ENCODE data around the gene ABHD16A. TPM values are rescaled to one million over a fixed set of nuclear protein-coding genes. Genes with fewer than 3 reads are reported as not detected.

ABHD16A gene
- total and polyA plus RNA-seq, 5 donors = 28.1 to 37.0 (median 30.1) TPM

DNA sequence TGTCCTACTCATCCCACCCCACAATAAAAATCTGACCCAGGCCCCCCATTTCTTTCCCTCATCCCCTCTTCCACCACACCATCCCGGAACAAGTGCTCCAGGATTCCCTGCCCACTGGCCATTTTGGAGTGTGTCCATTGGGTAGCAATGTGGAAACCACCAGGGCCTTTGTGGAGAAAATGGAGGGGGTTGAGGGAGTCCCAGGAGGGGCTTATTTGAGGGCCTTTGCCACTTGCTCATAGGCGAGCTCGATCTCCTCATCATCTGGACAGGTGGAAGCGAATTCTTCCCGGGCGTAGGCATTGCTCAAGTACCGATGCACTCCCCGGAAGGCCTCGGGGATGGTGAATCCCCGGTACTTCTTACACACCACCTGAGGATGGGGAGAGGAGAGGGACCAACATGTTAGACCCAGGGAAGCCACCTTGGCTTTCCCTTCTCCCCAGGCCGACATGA is 27.5 kb upstream of the ABHD16A start:
- H3K27ac ChIP-seq (ENCODE audit: low read length) = peak overlapping the region; percentile 57
- intact Hi-C loops (cut with DNase I) = loop anchor here in 1 of 4 donors (10.0 kb wide), 1 partner anchor 104 kb away; no protein-coding TSS in a partner anchor
- no peaks in the 10 kb centered on the region for H3K27me3 ChIP-seq (ENCODE audit: control insufficient read depth, insufficient read depth)
- H3K9me3 ChIP-seq (ENCODE audit: control insufficient read depth, low read length) = no peaks in the 10 kb centered on the region
- DNase-seq (no peak), ATAC-seq (no peak)
- peaks cover 6% of the 10 kb centered on the region for H3K4me1 ChIP-seq (ENCODE audit: control insufficient read depth, insufficient read depth, low read length)
- H3K4me3 ChIP-seq (ENCODE audit: low read length) = peak overlapping the region; percentile 81
- WGBS = 87% methylated on average over 11 of the region's 11 CpGs

DNA sequence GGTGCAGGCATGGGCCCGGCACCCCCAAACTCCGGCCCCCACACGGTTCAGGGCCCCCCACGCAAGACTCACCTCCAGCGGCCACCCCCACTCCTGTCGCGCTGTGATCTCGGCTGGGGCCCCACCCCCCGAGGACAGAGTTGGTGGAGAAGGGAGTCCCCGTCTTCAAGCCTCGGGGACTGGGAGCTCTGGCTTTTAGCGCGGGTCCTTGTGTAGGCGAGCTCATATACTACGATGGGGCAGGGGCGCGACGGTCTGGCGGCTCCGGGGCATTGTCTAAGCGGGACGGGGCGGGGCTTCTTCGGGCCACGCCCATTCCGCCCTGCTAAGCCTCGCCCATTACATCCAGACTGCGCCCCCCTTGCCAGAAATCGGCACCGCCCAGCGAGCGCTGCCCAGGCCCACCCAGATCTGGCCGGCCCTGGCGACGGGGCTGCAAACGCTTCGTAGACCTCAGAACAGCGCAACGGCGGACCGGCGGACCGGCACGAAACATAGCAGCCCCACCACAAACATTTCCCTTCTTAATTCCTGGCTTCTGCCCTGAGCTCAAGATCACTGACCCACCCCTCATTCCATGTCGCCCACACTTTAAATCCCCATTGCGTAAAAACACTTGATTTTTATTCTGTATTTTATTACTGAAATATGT is 27.0 kb upstream of the ABHD16A start:
- H3K27me3 ChIP-seq (ENCODE audit: control insufficient read depth, insufficient read depth) = no peaks in the 10 kb centered on the region
- peak overlapping the region; percentile 81 for H3K4me3 ChIP-seq (ENCODE audit: low read length)
- intact Hi-C loops (cut with DNase I) = loop anchor here in 3 of 4 donors (2.0 to 10.0 kb wide), 4 partner anchors 48 to 105 kb away; partner anchors contain the start of genes CSNK2B (in 1 of the 3), HSPA1B (in 1 of the 3), LY6G5B (in 1 of the 3) and LY6G5C (in 1 of the 3)
- ATAC-seq (peak; percentile 90 to 92), DNase-seq (peak; percentile 94 to 98 (median 98))
- H3K4me1 ChIP-seq (ENCODE audit: control insufficient read depth, insufficient read depth, low read length) = peaks cover 6% of the 10 kb centered on the region
- H3K9me3 ChIP-seq (ENCODE audit: control insufficient read depth, low read length) = no peaks in the 10 kb centered on the region
- 1% methylated on average over 46 of the region's 46 CpGs for WGBS
- H3K27ac ChIP-seq (ENCODE audit: low read length) = peak overlapping the region; percentile 95

DNA sequence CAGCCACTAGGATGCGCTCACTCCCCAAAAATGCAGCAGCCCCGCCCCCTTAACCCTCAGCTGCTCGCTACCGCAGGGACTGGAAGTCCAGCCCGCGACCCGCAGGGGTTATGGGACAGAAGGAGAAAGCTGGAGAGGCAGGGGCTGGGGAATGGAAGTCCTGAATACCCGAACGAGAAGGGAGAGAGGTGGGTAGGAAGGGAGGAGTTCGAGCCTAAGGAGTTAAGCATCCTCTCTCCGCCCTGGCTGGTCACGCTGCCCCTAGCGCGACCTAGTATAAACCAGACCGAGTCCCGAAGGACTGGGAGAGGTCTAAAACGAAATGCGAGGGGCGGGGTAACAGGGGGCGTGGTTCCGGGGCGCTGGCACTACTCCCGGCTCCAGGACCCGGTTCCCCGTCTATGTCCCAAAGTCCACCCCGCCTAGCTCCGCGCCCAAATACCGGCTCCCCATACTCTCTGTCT is 26.4 kb upstream of the ABHD16A start:
- peak; percentile 93 to 97 (median 97) for DNase-seq
- H3K27me3 ChIP-seq (ENCODE audit: control insufficient read depth, insufficient read depth) = no peaks in the 10 kb centered on the region
- no peaks in the 10 kb centered on the region for H3K9me3 ChIP-seq (ENCODE audit: control insufficient read depth, low read length)
- under 1% methylated on average over 29 of the region's 29 CpGs for WGBS
- peaks cover 4% of the 10 kb centered on the region for H3K4me1 ChIP-seq (ENCODE audit: control insufficient read depth, insufficient read depth, low read length)
- peak; percentile 88 to 91 for ATAC-seq
- H3K27ac ChIP-seq (ENCODE audit: low read length) = peak overlapping the region; percentile 95
- intact Hi-C loops (cut with DNase I) = loop anchor here in 2 of 4 donors (2.0 to 10.0 kb wide), 4 partner anchors 47 to 105 kb away; partner anchors contain the start of genes CSNK2B (in 1 of the 2), HSPA1B (in 1 of the 2), LY6G5B (in 1 of the 2) and LY6G5C (in 1 of the 2)
- peak overlapping the region; percentile 81 for H3K4me3 ChIP-seq (ENCODE audit: low read length)

- H3K27me3 ChIP-seq (ENCODE audit: control insufficient read depth, insufficient read depth) = no peaks in the 10 kb centered on the region
- intact Hi-C loops (cut with DNase I) = loop anchor here in 2 of 4 donors (2.0 to 10.0 kb wide), 4 partner anchors 47 to 106 kb away; partner anchors contain the start of genes CSNK2B (in 1 of the 2), HSPA1B (in 1 of the 2), LY6G5B (in 1 of the 2) and LY6G5C (in 1 of the 2)
- peak within 1 kb of the TSS; percentile 95 for H3K27ac ChIP-seq (ENCODE audit: low read length)
- DNase-seq = peak in 2 of 3 donors; percentile 67 to 82
- 12% methylated on average over 36 of the region's 36 CpGs for WGBS
- H3K9me3 ChIP-seq (ENCODE audit: control insufficient read depth, low read length) = no peaks in the 10 kb centered on the region
- H3K4me3 ChIP-seq (ENCODE audit: low read length) = peak within 1 kb of the TSS; percentile 81
- H3K4me1 ChIP-seq (ENCODE audit: control insufficient read depth, insufficient read depth, low read length) = no peaks in the 10 kb centered on the region
- peak; percentile 36 to 53 for ATAC-seq
Observed at GRCh38 chr6:31728767-31729514, 25.8 kb upstream of the ABHD16A start, which contains the start of gene DDAH2. TSS of gene DDAH2 (minus strand) at chr6:31729299. CDS start at chr6:31729161, 138 bp downstream.

DNA sequence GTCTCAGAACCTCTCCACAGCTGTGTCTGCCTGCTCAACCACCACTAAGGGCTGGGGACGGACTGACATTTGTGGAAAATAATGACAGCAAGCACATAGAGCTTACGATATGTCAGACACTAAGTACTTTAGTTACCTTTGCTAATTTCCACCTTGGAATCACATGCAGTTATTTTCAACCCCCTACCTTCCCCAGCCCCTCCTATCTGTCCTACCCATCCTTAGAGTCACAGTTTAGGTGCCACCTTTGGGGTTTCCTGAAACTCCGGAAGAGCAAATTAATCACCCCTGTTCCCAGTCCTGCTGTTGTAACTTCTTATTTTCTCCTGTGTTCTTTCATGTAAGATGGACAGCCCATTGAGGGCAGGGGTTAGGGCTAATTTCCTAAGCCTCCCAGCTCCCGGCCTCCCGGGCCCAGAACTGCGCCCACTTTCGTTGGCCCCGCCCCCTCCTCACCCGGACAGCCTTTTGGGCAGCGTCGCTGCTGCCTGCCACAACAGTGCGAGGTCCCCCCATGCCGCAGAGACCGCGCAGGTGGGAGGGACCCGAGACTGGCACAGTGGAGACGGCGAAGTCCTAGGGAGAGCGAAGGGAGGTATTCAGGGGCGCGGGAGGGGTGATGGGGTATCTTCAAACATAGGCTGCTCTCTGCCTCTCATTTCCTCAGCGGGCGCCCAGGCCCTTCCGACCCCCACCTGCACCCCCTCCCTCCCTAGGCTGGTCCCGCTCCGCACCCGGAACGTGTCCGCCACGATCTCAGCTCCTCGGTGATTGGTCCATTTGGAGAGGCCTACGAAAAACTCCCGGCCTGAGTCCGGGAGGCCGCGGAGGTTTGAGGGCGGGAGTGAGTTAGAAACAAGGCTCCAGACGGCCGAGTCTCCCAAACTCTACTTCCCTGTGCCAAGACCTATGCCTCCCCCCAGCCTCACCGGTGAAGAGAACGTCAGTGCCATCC is 24.9 kb upstream of the ABHD16A start:
- H3K4me1 ChIP-seq (ENCODE audit: control insufficient read depth, insufficient read depth, low read length) = no peaks in the 10 kb centered on the region
- no peaks in the 10 kb centered on the region for H3K9me3 ChIP-seq (ENCODE audit: control insufficient read depth, low read length)
- ATAC-seq = no peak
- H3K27ac ChIP-seq (ENCODE audit: low read length) = peak overlapping the region; percentile 95
- peak overlapping the region; percentile 81 for H3K4me3 ChIP-seq (ENCODE audit: low read length)
- intact Hi-C loops (cut with DNase I) = loop anchor here in 2 of 4 donors (2.0 to 10.0 kb wide), 4 partner anchors 46 to 107 kb away; partner anchors contain the start of genes CSNK2B (in 1 of the 2), HSPA1B (in 1 of the 2), LY6G5B (in 1 of the 2) and LY6G5C (in 1 of the 2)
- peak in 2 of 3 donors; percentile 71 to 74 for DNase-seq
- WGBS = 69% methylated on average over 41 of the region's 41 CpGs
- no peaks in the 10 kb centered on the region for H3K27me3 ChIP-seq (ENCODE audit: control insufficient read depth, insufficient read depth)

DNA sequence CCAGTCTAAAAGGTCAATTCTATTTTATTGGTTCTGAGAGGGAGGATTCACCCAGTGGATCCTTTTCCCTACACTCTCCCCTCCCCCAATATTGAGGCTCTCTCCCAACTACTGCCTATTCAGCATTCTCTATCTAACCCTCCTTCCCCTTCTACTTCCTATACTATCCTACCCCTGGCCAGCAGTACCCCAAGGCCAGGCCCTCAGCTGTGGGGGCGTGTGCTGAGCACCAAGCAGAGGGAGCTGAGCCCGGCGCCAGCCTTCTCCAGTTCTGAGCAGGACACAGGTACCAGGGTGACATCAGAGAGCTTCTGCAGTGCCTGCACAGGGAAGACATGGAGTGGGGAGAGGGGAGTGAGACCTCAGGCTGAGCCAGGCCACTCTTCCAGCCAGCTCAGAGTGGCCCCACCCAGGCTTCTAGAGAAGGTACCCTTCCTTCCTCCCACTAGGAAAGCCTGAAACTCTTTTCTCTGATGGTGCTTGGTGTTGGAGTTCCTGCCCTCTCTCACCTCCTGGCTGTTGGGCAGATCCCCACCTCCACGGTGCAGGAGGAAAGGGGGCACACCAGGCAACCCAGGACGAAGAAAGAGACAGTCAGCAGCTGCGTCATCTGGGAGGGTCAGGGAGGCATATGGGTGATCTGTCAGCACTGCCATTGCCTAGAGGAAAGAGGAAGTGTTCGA is 24.1 kb upstream of the ABHD16A start:
- ATAC-seq = no peak
- peak in 2 of 3 donors; percentile 61 to 67 for DNase-seq
- Histone ChIP-seq H3K27me3 (ENCODE audit: control insufficient read depth, insufficient read depth) (no peaks in the 10 kb centered on the region), H3K27ac (ENCODE audit: low read length) (no peak overlapping the region), H3K9me3 (ENCODE audit: control insufficient read depth, low read length) (no peaks in the 10 kb centered on the region), H3K4me1 (ENCODE audit: control insufficient read depth, insufficient read depth, low read length) (no peaks in the 10 kb centered on the region), H3K4me3 (ENCODE audit: low read length) (no peak overlapping the region)
- WGBS = 62% methylated on average over 7 of the region's 7 CpGs
- intact Hi-C loops (cut with DNase I) = loop anchor here in 2 of 4 donors (5.0 to 10.0 kb wide), 3 partner anchors 45 to 108 kb away; partner anchors contain the start of genes CSNK2B (in 1 of the 2), LY6G5B (in 1 of the 2) and LY6G5C (in 1 of the 2)

GRCh38 chr6:31725502-31726350 is 22.6 kb upstream of the ABHD16A start:
- H3K4me1 ChIP-seq (ENCODE audit: control insufficient read depth, insufficient read depth, low read length) = no peaks in the 10 kb centered on the region
- DNase-seq = peak in 1 of 3 donors; percentile 31
- WGBS = 83% methylated on average over 12 of the region's 12 CpGs
- no peaks in the 10 kb centered on the region for H3K27me3 ChIP-seq (ENCODE audit: control insufficient read depth, insufficient read depth)
- no peak for ATAC-seq
- H3K9me3 ChIP-seq (ENCODE audit: control insufficient read depth, low read length) = no peaks in the 10 kb centered on the region
- H3K4me3 ChIP-seq (ENCODE audit: low read length) = no peak overlapping the region
- intact Hi-C loops (cut with DNase I) = loop anchor here in 2 of 4 donors (5.0 to 10.0 kb wide), 3 partner anchors 43 to 109 kb away; partner anchors contain the start of genes CSNK2B (in 1 of the 2), LY6G5B (in 1 of the 2) and LY6G5C (in 1 of the 2)
- H3K27ac ChIP-seq (ENCODE audit: low read length) = no peak overlapping the region

DNA sequence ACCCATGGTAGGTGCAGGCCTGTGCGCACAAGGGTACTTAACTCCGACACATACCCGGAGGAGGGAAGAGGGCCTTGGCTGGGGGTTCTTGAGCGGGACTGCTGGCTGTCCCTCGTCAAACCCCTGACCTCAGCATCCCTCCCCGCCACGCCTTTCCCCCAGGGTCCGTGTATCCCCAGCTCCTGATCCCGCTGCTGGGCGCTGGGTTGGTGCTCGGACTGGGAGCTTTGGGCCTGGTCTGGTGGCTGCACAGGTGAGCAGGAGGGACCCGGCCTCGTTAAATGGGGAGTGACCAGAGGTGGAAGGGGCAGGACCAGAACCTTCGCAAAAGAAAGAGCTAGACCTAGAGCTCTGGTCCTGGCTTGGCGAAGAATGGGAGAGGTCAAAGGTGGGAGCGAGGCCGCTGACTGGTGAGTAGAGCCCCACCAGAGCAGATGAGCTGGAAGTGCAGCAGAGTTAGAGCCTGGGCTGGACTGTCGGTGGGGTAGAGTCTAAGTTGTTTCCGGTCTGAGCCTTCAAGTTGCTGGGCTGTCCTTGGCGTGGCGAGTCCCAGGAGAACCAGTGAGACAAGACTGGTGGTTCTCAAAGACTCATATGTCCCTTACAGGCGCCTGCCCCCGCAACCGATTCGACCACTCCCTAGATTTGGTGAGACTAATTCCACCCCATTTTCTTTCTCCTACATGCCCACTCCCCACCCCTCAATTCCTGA is 21.0 kb upstream of the ABHD16A start:
- H3K27ac ChIP-seq (ENCODE audit: low read length) = no peak overlapping the region
- ATAC-seq (peak in 1 of 2 donors; percentile 5), DNase-seq (peak in 2 of 3 donors; percentile 49 to 63)
- no peaks in the 10 kb centered on the region for H3K9me3 ChIP-seq (ENCODE audit: control insufficient read depth, low read length)
- 82% methylated on average over 25 of the region's 25 CpGs for WGBS
- H3K27me3 ChIP-seq (ENCODE audit: control insufficient read depth, insufficient read depth) = no peaks in the 10 kb centered on the region
- H3K4me3 ChIP-seq (ENCODE audit: low read length) = no peak overlapping the region
- H3K4me1 ChIP-seq (ENCODE audit: control insufficient read depth, insufficient read depth, low read length) = no peaks in the 10 kb centered on the region
- intact Hi-C loops (cut with DNase I) = loop anchor here in 1 of 4 donors (10.0 kb wide), 1 partner anchor 111 kb away; no protein-coding TSS in a partner anchor
